Breast epithelium (tissue), 3 donors: ENCODE results near the gene RNU1-3.

Experiments
- CTCF ChIP-seq, 3 donors: fragments of 450-650 bp; IDR thresholded peaks; one replicate each; pipeline ENCODE4 v1.5.1; 2016 to 2017; ENCODE audit warnings: antibody characterized with exemption in 3 of 3, mild to moderate bottlenecking in 3 of 3, moderate library complexity in 3 of 3
- POLR2AphosphoS5 ChIP-seq, 3 donors: sonication (generic); formaldehyde crosslinking; IDR thresholded peaks; one replicate each; pipeline ENCODE4 v1.6.1; 2017; ENCODE audit warnings: antibody characterized with exemption in 3 of 3

- TF ChIP-seq CTCF (IDR thresholded peaks at IDR 0.05) (no peak), POLR2AphosphoS5 (IDR thresholded peaks at IDR 0.05) (no peak)
Observed at GRCh38 chr1:16628361-16629111, 38.2 kb downstream of the RNU1-3 start.
